Measurements from ENCODE around the gene OTOL1.
A peak's percentile ranks its signal among the peaks of the same experiment; 100 is the strongest.
"Not testable (repeated sequence)": the region's sequence is repeated elsewhere in the genome, so short reads cannot be mapped to it uniquely, and the experiment has no call there.

The OTOL1 gene

GRCh38 chr3:161474139-161474538 is 22.5 kb upstream of the OTOL1 start:
- ChIA-PET POLR2A (ENCODE audit: low non-redundant PET) (no interaction called here), CTCF (no interaction called here)
- DNase-seq (ENCODE audit: low spot score): no peak
- no peak overlapping the region for H3K27ac ChIP-seq
- no peak for TF ChIP-seq CTCF (conservative IDR thresholded peaks at IDR 0.05; ENCODE audit: low read depth)

- CTCF ChIA-PET: no interaction called here
- no peak for TF ChIP-seq CTCF (conservative IDR thresholded peaks at IDR 0.05; ENCODE audit: low read depth)
- no peak overlapping the region for H3K27ac ChIP-seq
- POLR2A ChIA-PET (ENCODE audit: low non-redundant PET): no interaction called here
- DNase-seq (ENCODE audit: low spot score): no peak
Measured at GRCh38 chr3:161474741-161475140, 21.9 kb upstream of the OTOL1 start.

- H3K27ac ChIP-seq: no peak overlapping the region
- no peak for TF ChIP-seq CTCF (conservative IDR thresholded peaks at IDR 0.05; ENCODE audit: low read depth)
- ChIA-PET POLR2A (ENCODE audit: low non-redundant PET) (no interaction called here), CTCF (no interaction called here)
- no peak for DNase-seq (ENCODE audit: low spot score)
Measured at GRCh38 chr3:161475206-161475605, 21.4 kb upstream of the OTOL1 start.

- POLR2A ChIA-PET (ENCODE audit: low non-redundant PET): no interaction called here
- no peak overlapping the region for H3K27ac ChIP-seq
- TF ChIP-seq CTCF (conservative IDR thresholded peaks at IDR 0.05; ENCODE audit: low read depth): no peak
- CTCF ChIA-PET: no interaction called here
- peak; percentile 45 for DNase-seq (ENCODE audit: low spot score)
Measured at GRCh38 chr3:161475905-161476304, 20.7 kb upstream of the OTOL1 start.

- POLR2A ChIA-PET (ENCODE audit: low non-redundant PET): no interaction called here
- CTCF ChIA-PET: interaction anchor here (0.7 kb wide), 1 partner anchor 298 kb away, joined by 3 read pairs; no protein-coding TSS in a partner anchor
- TF ChIP-seq CTCF (conservative IDR thresholded peaks at IDR 0.05; ENCODE audit: low read depth): no peak
Measured at GRCh38 chr3:161484226-161484625, 12.4 kb upstream of the OTOL1 start.

GRCh38 chr3:161488284-161488683 is 8.3 kb upstream of the OTOL1 start:
- POLR2A ChIA-PET (ENCODE audit: low non-redundant PET); H3K27ac ChIP-seq; CTCF ChIA-PET; DNase-seq (ENCODE audit: low spot score): not testable (repeated sequence)

More at GRCh38 chr3:161484226-161484625, 12.4 kb upstream of the OTOL1 start:
- no peak overlapping the region for H3K27ac ChIP-seq
- DNase-seq (ENCODE audit: low spot score): no peak

GRCh38 chr3:161489395-161489794 is 7.2 kb upstream of the OTOL1 start:
- CTCF ChIA-PET: no interaction called here
- DNase-seq (ENCODE audit: low spot score): no peak
- TF ChIP-seq CTCF (conservative IDR thresholded peaks at IDR 0.05; ENCODE audit: low read depth): no peak
- no peak overlapping the region for H3K27ac ChIP-seq
- POLR2A ChIA-PET (ENCODE audit: low non-redundant PET): no interaction called here

GRCh38 chr3:161490845-161491244 is 5.8 kb upstream of the OTOL1 start:
- H3K27ac ChIP-seq; POLR2A ChIA-PET (ENCODE audit: low non-redundant PET); CTCF ChIA-PET; DNase-seq (ENCODE audit: low spot score): not testable (repeated sequence)
